Liver (tissue), 3 donors: Measurements from ENCODE around the gene FAHD2A.

Experiments used
- EGR1 ChIP-seq, 2 donors: IDR thresholded peaks; 2 replicates each; pipeline ENCODE4 v1.6.1; 2016 to 2018; ENCODE audit warnings: antibody characterized with exemption in 2 of 2, low read depth in 2 of 2
- FOXA1 ChIP-seq: IDR thresholded peaks from 2 replicates; pipeline ENCODE4 v1.6.1; 2016; ENCODE audit warnings: antibody characterized with exemption
- GABPA ChIP-seq, 2 donors: IDR thresholded peaks in 1 of 2; conservative IDR thresholded peaks in 1 of 2; 2 replicates each; pipeline ENCODE4 v1.6.1; 2016; ENCODE audit warnings: antibody characterized with exemption in 2 of 2, mild to moderate bottlenecking in 1 of 2, moderate library complexity in 1 of 2
- JUND ChIP-seq, 2 donors: IDR thresholded peaks; 2 replicates each; pipeline ENCODE4 v1.6.1; 2016; ENCODE audit warnings: antibody characterized with exemption in 2 of 2
- NR2F2 ChIP-seq: IDR thresholded peaks from 2 replicates; pipeline ENCODE4 v1.6.1; 2016; ENCODE audit warnings: antibody characterized with exemption
- RAD21 ChIP-seq, 2 donors: IDR thresholded peaks; 2 replicates each; pipeline ENCODE4 v1.6.1; 2016; ENCODE audit warnings: antibody characterized with exemption in 2 of 2, mild to moderate bottlenecking in 2 of 2
- RXRA ChIP-seq, 2 donors: IDR thresholded peaks; 2 replicates each; pipeline ENCODE4 v1.6.1; 2017 to 2018; ENCODE audit warnings: antibody characterized with exemption in 2 of 2, mild to moderate bottlenecking in 1 of 2
- SP1 ChIP-seq: IDR thresholded peaks from 2 replicates; pipeline ENCODE4 v1.6.1; 2018; ENCODE audit warnings: antibody characterized with exemption, mild to moderate bottlenecking
- TAF1 ChIP-seq: conservative IDR thresholded peaks from 2 replicates; pipeline ENCODE4 v1.6.1; 2016; ENCODE audit warnings: antibody characterized with exemption, mild to moderate bottlenecking
- YY1 ChIP-seq: IDR thresholded peaks from 2 replicates; pipeline ENCODE4 v1.6.1; 2016; ENCODE audit warnings: antibody characterized with exemption, mild to moderate bottlenecking
- TF ChIP-seq, protein P1 (sequence below): fragments of 150-350 bp; IDR thresholded peaks from 2 replicates; pipeline ENCODE4 v1.5.1; 2017; ENCODE audit warnings: improper control_type of control experiment, low read depth, low read length; ENCODE audit not compliant: missing input control
- TF ChIP-seq, protein P2 (sequence below): IDR thresholded peaks from 2 replicates; pipeline ENCODE4 v1.6.1; 2016; ENCODE audit warnings: antibody characterized with exemption
- TF ChIP-seq, protein P3 (sequence below): IDR thresholded peaks from 2 replicates; pipeline ENCODE4 v1.6.1; 2016; ENCODE audit warnings: antibody characterized with exemption, mild to moderate bottlenecking
- TF ChIP-seq, protein P4 (sequence below): IDR thresholded peaks from 2 replicates; pipeline ENCODE4 v1.6.1; 2016; ENCODE audit warnings: antibody characterized with exemption
- donor health status: healthy.
- donor health status: healthy.

DNA sequence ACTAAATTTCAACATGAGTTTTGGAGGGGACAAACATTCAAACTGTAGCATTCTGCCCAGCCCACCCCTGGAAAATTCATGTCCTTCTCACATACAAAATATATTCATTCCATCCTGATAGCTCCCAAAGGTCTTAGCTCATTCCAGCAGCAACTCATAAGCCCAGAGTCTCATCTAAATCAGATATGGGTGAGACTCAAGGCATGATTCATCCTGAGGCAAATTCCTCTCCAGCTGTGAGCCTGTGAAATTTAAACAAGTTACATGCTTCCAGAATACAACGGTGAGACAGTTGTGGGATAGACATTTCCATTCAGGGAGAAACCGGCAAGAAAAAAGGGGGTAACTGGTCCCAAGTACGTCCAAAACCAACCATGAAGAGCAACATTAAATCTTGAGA is 43.5 kb upstream of the FAHD2A start:
- no peak for TF ChIP-seq RAD21 (IDR thresholded peaks at IDR 0.05)
- TF ChIP-seq, protein P1, sequence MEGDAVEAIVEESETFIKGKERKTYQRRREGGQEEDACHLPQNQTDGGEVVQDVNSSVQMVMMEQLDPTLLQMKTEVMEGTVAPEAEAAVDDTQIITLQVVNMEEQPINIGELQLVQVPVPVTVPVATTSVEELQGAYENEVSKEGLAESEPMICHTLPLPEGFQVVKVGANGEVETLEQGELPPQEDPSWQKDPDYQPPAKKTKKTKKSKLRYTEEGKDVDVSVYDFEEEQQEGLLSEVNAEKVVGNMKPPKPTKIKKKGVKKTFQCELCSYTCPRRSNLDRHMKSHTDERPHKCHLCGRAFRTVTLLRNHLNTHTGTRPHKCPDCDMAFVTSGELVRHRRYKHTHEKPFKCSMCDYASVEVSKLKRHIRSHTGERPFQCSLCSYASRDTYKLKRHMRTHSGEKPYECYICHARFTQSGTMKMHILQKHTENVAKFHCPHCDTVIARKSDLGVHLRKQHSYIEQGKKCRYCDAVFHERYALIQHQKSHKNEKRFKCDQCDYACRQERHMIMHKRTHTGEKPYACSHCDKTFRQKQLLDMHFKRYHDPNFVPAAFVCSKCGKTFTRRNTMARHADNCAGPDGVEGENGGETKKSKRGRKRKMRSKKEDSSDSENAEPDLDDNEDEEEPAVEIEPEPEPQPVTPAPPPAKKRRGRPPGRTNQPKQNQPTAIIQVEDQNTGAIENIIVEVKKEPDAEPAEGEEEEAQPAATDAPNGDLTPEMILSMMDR = no peak
- TF ChIP-seq, protein P2, sequence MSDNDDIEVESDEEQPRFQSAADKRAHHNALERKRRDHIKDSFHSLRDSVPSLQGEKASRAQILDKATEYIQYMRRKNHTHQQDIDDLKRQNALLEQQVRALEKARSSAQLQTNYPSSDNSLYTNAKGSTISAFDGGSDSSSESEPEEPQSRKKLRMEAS = no peak
- no peak for TF ChIP-seq GABPA (IDR thresholded peaks at IDR 0.05 in 1 of 2, conservative IDR thresholded peaks at IDR 0.05 in 1 of 2)
- no peak for TF ChIP-seq EGR1 (IDR thresholded peaks at IDR 0.05; ENCODE audit: low read depth in 2 of 2)
- TF ChIP-seq RXRA (IDR thresholded peaks at IDR 0.05) = no peak
- no peak for TF ChIP-seq FOXA1
- no peak for TF ChIP-seq NR2F2
- no peak for TF ChIP-seq SP1
- no peak for TF ChIP-seq TAF1
- TF ChIP-seq, protein P3, sequence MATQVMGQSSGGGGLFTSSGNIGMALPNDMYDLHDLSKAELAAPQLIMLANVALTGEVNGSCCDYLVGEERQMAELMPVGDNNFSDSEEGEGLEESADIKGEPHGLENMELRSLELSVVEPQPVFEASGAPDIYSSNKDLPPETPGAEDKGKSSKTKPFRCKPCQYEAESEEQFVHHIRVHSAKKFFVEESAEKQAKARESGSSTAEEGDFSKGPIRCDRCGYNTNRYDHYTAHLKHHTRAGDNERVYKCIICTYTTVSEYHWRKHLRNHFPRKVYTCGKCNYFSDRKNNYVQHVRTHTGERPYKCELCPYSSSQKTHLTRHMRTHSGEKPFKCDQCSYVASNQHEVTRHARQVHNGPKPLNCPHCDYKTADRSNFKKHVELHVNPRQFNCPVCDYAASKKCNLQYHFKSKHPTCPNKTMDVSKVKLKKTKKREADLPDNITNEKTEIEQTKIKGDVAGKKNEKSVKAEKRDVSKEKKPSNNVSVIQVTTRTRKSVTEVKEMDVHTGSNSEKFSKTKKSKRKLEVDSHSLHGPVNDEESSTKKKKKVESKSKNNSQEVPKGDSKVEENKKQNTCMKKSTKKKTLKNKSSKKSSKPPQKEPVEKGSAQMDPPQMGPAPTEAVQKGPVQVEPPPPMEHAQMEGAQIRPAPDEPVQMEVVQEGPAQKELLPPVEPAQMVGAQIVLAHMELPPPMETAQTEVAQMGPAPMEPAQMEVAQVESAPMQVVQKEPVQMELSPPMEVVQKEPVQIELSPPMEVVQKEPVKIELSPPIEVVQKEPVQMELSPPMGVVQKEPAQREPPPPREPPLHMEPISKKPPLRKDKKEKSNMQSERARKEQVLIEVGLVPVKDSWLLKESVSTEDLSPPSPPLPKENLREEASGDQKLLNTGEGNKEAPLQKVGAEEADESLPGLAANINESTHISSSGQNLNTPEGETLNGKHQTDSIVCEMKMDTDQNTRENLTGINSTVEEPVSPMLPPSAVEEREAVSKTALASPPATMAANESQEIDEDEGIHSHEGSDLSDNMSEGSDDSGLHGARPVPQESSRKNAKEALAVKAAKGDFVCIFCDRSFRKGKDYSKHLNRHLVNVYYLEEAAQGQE = no peak
- no peak for TF ChIP-seq YY1
- no peak for TF ChIP-seq JUND (IDR thresholded peaks at IDR 0.05)
- TF ChIP-seq, protein P4, sequence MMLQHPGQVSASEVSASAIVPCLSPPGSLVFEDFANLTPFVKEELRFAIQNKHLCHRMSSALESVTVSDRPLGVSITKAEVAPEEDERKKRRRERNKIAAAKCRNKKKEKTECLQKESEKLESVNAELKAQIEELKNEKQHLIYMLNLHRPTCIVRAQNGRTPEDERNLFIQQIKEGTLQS = no peak
